Measurements from ENCODE around the gene DPRX. TPM values are rescaled to one million over a fixed set of nuclear protein-coding genes. Genes with fewer than 3 reads are reported as not detected.

The DPRX gene
- total RNA-seq, 1 donor from 2014 or later, result not detected

DNA sequence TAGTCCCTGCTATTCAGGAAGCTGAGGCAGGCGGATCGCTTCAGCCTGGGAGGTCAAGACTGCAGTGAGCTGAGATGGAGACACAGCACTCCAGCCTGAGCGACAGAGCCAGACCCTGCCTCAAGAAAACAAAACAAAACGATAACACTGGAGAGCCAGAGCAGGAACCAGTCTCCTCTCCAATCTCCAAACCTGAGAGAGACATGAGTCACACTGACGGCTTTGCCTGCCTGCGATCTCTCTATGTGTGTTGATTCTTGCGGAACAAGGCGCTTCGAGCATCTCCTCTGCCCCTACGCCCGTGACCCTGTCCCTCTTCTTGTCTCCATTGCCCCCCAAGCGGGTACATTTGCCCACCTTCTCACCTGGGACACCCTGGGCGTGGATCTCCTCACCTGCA, 15.6 kb downstream of the DPRX start:
- Mint-ChIP-seq H3K4me1 (ENCODE audit: unreplicated experiment) (peaks cover 2% of the 10 kb centered on the region), H3K9me3 (no peaks in the 10 kb centered on the region), H3K27me3 (no peaks in the 10 kb centered on the region), H3K36me3 (no peaks in the 10 kb centered on the region), H3K4me3 (no peak overlapping the region), H3K27ac (no peak overlapping the region)
- DNase-seq (ENCODE audit: extremely low spot score, unreplicated experiment), result no peak
- TF ChIP-seq, protein P1, sequence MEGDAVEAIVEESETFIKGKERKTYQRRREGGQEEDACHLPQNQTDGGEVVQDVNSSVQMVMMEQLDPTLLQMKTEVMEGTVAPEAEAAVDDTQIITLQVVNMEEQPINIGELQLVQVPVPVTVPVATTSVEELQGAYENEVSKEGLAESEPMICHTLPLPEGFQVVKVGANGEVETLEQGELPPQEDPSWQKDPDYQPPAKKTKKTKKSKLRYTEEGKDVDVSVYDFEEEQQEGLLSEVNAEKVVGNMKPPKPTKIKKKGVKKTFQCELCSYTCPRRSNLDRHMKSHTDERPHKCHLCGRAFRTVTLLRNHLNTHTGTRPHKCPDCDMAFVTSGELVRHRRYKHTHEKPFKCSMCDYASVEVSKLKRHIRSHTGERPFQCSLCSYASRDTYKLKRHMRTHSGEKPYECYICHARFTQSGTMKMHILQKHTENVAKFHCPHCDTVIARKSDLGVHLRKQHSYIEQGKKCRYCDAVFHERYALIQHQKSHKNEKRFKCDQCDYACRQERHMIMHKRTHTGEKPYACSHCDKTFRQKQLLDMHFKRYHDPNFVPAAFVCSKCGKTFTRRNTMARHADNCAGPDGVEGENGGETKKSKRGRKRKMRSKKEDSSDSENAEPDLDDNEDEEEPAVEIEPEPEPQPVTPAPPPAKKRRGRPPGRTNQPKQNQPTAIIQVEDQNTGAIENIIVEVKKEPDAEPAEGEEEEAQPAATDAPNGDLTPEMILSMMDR (conservative IDR thresholded peaks at IDR 0.05), result no peak

DNA sequence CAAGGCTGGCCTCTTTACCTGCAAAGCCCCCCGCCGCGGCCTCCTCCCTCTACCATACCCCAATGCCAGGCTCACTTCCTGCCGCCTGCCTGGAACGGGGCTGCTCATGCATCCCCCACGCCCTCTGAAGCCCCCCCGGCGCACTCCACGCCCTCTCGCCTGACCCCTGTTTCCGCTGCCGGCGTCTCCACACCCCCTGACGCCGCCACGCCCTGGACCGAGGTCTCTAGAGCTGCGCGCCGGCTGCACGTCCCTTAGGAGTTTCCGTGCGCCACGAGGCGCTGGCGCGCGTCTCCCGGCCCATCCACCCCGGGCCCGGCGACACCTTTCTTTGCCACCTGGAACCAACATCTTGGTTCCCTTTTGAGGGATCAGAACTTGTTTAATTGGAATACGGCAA, 16.0 kb downstream of the DPRX start:
- TF ChIP-seq, protein P1 (conservative IDR thresholded peaks at IDR 0.05), result no peak
- no peaks in the 10 kb centered on the region for H3K27me3 Mint-ChIP-seq
- H3K36me3 Mint-ChIP-seq, result no peaks in the 10 kb centered on the region
- H3K4me1 Mint-ChIP-seq (ENCODE audit: unreplicated experiment), result no peaks in the 10 kb centered on the region
- H3K4me3 Mint-ChIP-seq, result no peak overlapping the region
- no peak for DNase-seq (ENCODE audit: extremely low spot score, unreplicated experiment)
- no peak overlapping the region for H3K27ac Mint-ChIP-seq
- H3K9me3 Mint-ChIP-seq, result no peaks in the 10 kb centered on the region

DNA sequence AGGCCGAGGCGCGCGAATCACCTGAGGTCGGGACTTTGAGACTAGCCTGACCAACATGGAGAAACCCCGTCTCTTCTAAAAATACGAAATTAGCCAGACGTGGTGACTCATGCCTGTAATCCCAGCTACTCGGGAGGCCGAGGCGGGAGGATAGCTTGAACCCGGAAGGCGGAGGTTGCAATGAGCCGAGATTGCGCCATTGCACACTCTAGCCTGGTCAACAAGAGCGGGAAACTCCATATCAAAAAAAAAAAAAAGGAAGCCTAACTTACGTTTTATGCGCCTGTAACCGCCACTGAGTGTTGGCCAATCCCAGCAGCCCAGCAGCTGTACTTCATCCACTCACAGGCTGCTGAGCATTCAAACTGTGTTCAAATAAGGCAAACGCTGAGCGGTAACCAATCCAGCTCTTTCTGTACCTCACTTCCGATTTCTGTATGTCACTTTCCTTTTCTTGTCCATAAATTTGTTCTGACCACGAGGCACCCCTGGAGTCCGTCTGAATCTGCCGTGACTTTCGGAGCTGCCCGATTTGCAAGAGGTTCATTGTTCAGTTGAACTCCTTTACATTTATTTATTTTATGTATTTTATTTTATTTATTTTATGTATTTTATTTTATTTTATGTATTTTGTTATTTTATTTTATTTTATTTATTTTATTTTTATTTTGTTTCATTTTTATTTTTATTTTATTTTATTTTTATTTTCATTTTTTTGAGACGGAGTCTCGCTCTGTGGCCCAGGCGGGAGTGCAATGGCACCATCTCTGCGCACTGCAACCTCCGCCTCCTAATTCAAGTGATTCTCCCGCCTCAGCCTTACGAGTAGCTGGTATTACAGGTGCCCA, 18.2 kb downstream of the DPRX start:
- H3K9me3 Mint-ChIP-seq, result peaks cover 2% of the 10 kb centered on the region
- H3K27me3 Mint-ChIP-seq, result no peaks in the 10 kb centered on the region
- TF ChIP-seq, protein P1 (conservative IDR thresholded peaks at IDR 0.05), result no peak
- H3K4me1 Mint-ChIP-seq (ENCODE audit: unreplicated experiment), result no peaks in the 10 kb centered on the region
- H3K4me3 Mint-ChIP-seq, result no peak overlapping the region
- DNase-seq (ENCODE audit: extremely low spot score, unreplicated experiment), result no peak
- H3K36me3 Mint-ChIP-seq, result peaks cover 1% of the 10 kb centered on the region
- H3K27ac Mint-ChIP-seq, result no peak overlapping the region

DNA sequence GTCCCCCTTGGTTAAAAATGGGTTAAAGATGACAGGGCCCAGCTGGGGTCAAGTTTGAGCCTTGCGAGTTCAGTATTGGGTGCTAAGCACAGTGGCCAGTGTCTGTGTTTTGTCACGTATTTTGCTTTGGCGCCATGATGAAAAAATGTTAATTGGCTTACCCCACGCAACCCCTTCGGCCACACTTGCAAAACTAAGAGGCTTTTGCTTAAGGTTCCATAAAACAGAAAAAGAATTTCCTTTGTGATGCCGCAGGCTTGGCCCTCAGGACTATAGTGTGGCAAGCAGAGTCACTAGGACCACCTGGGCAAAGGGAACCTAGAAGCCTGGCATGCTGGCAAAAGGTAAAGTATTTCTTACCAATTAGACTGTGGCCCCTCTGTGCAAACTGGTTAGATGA, 20.7 kb downstream of the DPRX start:
- TF ChIP-seq, protein P1 (conservative IDR thresholded peaks at IDR 0.05), result no peak
- no peak for DNase-seq (ENCODE audit: extremely low spot score, unreplicated experiment)
- Mint-ChIP-seq H3K36me3 (peaks cover 4% of the 10 kb centered on the region), H3K27ac (no peak overlapping the region), H3K4me3 (no peak overlapping the region), H3K9me3 (peaks cover 5% of the 10 kb centered on the region), H3K4me1 (ENCODE audit: unreplicated experiment) (no peaks in the 10 kb centered on the region), H3K27me3 (no peaks in the 10 kb centered on the region)

DNA sequence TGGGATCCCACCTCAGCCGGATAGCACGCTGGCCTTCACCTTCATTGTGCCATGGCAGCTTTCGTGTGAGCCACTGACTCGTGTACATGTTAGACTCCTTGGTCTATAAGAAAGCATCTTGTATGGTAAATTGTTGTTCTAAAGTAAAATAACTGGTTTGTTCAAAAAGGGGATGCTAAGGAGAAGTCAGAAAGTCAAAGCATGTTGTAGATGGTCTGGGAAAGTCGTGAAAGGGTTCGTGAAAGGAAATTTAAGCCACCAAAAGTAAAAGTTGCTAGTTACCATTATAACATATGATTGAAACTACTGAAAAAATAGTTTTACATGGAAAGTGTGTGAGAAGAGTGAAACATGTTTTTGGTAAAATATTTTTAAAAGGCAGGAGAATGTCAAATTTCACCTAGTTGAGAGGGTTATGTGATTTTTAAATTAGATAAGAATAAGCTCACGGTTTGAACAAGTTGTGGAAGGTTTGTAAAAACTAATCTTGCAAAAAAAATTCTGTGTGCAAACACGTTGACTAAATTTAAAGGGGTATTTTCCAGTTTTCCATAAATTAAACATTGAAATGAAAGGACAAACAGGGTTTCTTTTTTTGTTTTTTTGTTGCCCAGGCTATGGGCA, 23.4 kb downstream of the DPRX start:
- Mint-ChIP-seq H3K27me3 (peaks cover 6% of the 10 kb centered on the region), H3K9me3 (peaks cover 5% of the 10 kb centered on the region), H3K27ac (no peak overlapping the region), H3K4me3 (no peak overlapping the region), H3K36me3 (peaks cover 4% of the 10 kb centered on the region), H3K4me1 (ENCODE audit: unreplicated experiment) (peaks cover 4% of the 10 kb centered on the region)
- TF ChIP-seq, protein P1 (conservative IDR thresholded peaks at IDR 0.05), result no peak
- DNase-seq (ENCODE audit: extremely low spot score, unreplicated experiment), result no peak

Measured in type B pancreatic cell (in vitro differentiated cells).